ENCODE data around the gene PARD3. TPM values are rescaled to one million over a fixed set of nuclear protein-coding genes. Genes with fewer than 3 reads are reported as not detected.

PARD3 gene
- polyA plus RNA-seq, 2 of the 4 experiments (the other 2 are of a cell fraction) = 110 to 200 TPM

DNA sequence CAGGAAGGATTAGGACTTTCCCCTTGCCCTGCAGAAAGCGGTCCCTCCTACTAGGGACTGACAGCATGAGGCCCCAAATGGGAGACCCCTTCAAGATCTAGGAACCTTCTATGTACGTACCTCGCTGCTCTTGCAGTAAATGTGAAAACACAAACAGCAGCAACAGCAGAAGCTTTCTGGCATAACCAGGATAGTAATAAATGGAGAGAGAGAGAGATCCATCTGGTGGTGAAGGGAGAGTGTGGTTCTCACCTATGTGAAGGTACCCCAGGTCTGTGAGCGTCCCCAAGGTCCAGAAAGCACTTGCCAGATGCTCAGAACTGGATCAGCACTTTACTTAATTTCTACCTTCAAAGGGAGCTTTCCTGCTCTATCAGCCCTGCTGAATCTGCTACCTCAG is 592.7 kb downstream of the PARD3 start:
- ChIA-PET CTCF (interaction anchor here (0.7 to 1.9 kb wide), 4 partner anchors 10 to 81 kb away, joined by 3 to 5 read pairs (median 4); no protein-coding TSS in a partner anchor), POLR2A (no interaction called here)
- no peak for DNase-seq (ENCODE audit: low read depth in 1 of 2, low spot score in 1 of 2)
- 84% methylated on average over 4 of the region's 4 CpGs for WGBS (ENCODE audit: missing lambda C conversion rate)
- Histone ChIP-seq H3K4me1 (peaks cover 30% of the 10 kb centered on the region), H3K9me3 (peaks cover 5% of the 10 kb centered on the region), H3K4me3 (no peak overlapping the region), H3K27ac (peak overlapping the region in 1 of 2 experiments; percentile 47; a peak in 3 of 6 replicates), H3K4me2 (no peak overlapping the region)
- TF ChIP-seq ZFP36 (IDR thresholded peaks at IDR 0.05; ENCODE audit: borderline replicate concordance, partially characterized antibody) (no peak), CHD2 (IDR thresholded peaks at IDR 0.05; ENCODE audit: low read length, partially characterized antibody) (no peak), HOXB13 (CRISPR knock-in tag; IDR thresholded peaks at IDR 0.05; ENCODE audit: low read depth) (no peak), NFE2L2 (conservative IDR thresholded peaks at IDR 0.05; ENCODE audit: low read length) (no peak), SMC3 (IDR thresholded peaks at IDR 0.05) (0 out of 3 replicates have a peak, but pooled peaks have one; percentile 11), MAFK (IDR thresholded peaks at IDR 0.05; ENCODE audit: partially characterized antibody) (no peak), RAD21 (conservative IDR thresholded peaks at IDR 0.05 in 1 of 2, IDR thresholded peaks at IDR 0.05 in 1 of 2) (peak in 1 of 2 experiments; percentile 28; a peak in 1 of 5 replicates)
- ATAC-seq = 0 out of 6 replicates have a peak, but pooled peaks of 1 of the 2 experiments have one; percentile 27
- no peak for FAIRE-seq

DNA sequence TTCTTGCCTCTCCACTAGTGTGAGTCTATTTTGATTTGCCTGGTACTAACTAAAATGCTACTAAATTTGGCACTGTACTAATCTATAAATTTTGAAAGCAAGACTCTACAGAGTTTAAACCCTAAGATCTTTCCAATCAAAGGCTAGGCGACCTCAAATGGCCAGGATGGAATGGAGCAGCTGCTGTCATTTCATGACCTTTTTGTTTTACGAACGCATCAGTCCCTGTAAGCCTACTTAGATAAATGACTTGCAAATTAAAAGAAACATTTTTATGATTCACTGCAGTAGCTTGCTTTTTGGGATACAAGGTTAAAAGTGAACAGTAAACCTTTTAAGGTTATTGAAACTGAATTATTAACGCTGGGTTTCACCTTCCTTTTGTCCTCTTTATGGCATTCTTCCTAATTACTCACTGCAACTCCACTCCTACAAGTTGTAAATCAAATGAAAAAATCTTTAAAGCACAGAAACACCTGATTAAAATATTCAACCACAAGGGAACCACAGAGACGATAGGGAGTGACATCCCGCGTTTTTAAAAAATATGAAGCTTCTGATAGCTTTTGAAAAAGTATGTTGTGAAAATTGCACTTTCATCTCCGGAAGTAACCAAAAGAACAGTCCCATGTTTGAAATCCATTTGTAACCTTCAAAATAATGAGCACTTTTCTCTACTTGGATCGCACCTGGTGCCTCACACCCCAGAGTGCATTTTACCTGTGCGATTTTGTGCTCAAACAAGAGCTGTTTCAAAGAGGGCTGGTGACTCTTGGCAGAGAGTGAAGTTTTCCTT is 595.1 kb downstream of the PARD3 start:
- TF ChIP-seq RNF2 (IDR thresholded peaks at IDR 0.05; ENCODE audit: borderline replicate concordance, low read depth) (no peak), SMC3 (IDR thresholded peaks at IDR 0.05) (no peak), CBX2 (IDR thresholded peaks at IDR 0.05; ENCODE audit: borderline replicate concordance, low read depth) (no peak), TP53 (CRISPR knock-in tag; IDR thresholded peaks at IDR 0.05) (no peak)
- FAIRE-seq (no peak), DNase-seq (ENCODE audit: low read depth in 1 of 2, low spot score in 1 of 2) (no peak), ATAC-seq (no peak)
- Histone ChIP-seq H3K4me1 (peaks cover 10% of the 10 kb centered on the region), H3K4me3 (no peak overlapping the region), H3K9me3 (no peaks in the 10 kb centered on the region), H3K4me2 (no peak overlapping the region), H3K27ac (no peak overlapping the region)
- WGBS (ENCODE audit: missing lambda C conversion rate) = 89% methylated on average over 10 of the region's 10 CpGs
- ChIA-PET CTCF (interaction anchor here (0.6 to 1.3 kb wide), 4 partner anchors 13 to 885 kb away, joined by 3 to 4 read pairs (median 3); partner anchors contain the start of gene NRP1), POLR2A (no interaction called here)

DNA sequence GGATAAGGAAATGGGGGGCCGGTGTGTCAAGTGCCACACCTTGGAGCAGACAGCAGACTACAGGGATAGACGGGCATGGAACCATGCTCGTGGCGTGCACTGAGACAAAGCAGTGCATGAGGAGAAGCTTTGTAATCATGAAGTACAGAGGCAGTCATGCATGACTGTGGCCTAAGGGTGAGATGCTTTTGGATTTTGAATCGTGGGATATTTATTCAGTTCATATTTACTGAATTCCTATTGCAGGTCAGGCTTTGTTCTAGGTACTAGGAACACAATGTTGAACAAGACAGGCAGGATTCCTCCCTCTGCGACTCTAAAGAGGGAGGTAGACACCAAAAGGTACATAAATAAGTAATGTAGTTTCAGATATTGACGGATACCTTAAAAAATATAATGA is 597.6 kb downstream of the PARD3 start:
- peaks cover 11% of the 10 kb centered on the region for H3K4me1 ChIP-seq
- WGBS (ENCODE audit: missing lambda C conversion rate) = 80% methylated on average over 7 of the region's 7 CpGs
- CTCF ChIA-PET = no interaction called here
- H3K9me3 ChIP-seq = no peaks in the 10 kb centered on the region
- H3K27ac ChIP-seq = no peak overlapping the region
- POLR2A ChIA-PET = no interaction called here
- TF ChIP-seq JUN (IDR thresholded peaks at IDR 0.05) = no peak
- TF ChIP-seq RAD21 (conservative IDR thresholded peaks at IDR 0.05 in 1 of 2, IDR thresholded peaks at IDR 0.05 in 1 of 2) = no peak
- TF ChIP-seq MAFK (IDR thresholded peaks at IDR 0.05; ENCODE audit: partially characterized antibody) = no peak
- TF ChIP-seq FOXS1 (CRISPR knock-in tag; IDR thresholded peaks at IDR 0.05) = no peak
- TF ChIP-seq RCOR1 (IDR thresholded peaks at IDR 0.05; ENCODE audit: low read depth, low read length) = no peak
- no peak for TF ChIP-seq MAZ (IDR thresholded peaks at IDR 0.05; ENCODE audit: borderline replicate concordance, low read depth, low read length)
- no peak for TF ChIP-seq MYC (IDR thresholded peaks at IDR 0.05; ENCODE audit: borderline replicate concordance, low read length)
- TF ChIP-seq, protein P1, sequence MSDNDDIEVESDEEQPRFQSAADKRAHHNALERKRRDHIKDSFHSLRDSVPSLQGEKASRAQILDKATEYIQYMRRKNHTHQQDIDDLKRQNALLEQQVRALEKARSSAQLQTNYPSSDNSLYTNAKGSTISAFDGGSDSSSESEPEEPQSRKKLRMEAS (IDR thresholded peaks at IDR 0.05) = no peak
- TF ChIP-seq, protein P2, sequence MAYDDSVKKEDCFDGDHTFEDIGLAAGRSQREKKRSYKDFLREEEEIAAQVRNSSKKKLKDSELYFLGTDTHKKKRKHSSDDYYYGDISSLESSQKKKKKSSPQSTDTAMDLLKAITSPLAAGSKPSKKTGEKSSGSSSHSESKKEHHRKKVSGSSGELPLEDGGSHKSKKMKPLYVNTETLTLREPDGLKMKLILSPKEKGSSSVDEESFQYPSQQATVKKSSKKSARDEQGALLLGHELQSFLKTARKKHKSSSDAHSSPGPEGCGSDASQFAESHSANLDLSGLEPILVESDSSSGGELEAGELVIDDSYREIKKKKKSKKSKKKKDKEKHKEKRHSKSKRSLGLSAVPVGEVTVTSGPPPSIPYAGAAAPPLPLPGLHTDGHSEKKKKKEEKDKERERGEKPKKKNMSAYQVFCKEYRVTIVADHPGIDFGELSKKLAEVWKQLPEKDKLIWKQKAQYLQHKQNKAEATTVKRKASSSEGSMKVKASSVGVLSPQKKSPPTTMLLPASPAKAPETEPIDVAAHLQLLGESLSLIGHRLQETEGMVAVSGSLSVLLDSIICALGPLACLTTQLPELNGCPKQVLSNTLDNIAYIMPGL (CRISPR knock-in tag; IDR thresholded peaks at IDR 0.05; ENCODE audit: borderline replicate concordance) = no peak
- no peak for TF ChIP-seq HOXB13 (CRISPR knock-in tag; IDR thresholded peaks at IDR 0.05; ENCODE audit: low read depth)
- TF ChIP-seq EHMT2 (IDR thresholded peaks at IDR 0.05; ENCODE audit: low read depth) = no peak
- TF ChIP-seq HEYL (CRISPR knock-in tag; IDR thresholded peaks at IDR 0.05) = no peak
- DNase-seq (ENCODE audit: low read depth in 1 of 2, low spot score in 1 of 2) (no peak), FAIRE-seq (no peak), ATAC-seq (no peak)
- no peak overlapping the region for H3K4me3 ChIP-seq
- H3K4me2 ChIP-seq = no peak overlapping the region

Data from A549 (cell line).